KG1 (cell line): ENCODE measurements around the gene PFN1.
"Not testable (repeated sequence)": the region's sequence is repeated elsewhere in the genome, so short reads cannot be mapped to it uniquely, and the experiment has no call there.

Experiments
- DNase-seq: peaks from one replicate; lab custom pipeline; 2025; lab: John Stamatoyannopoulos, UW

PFN1 gene

DNA sequence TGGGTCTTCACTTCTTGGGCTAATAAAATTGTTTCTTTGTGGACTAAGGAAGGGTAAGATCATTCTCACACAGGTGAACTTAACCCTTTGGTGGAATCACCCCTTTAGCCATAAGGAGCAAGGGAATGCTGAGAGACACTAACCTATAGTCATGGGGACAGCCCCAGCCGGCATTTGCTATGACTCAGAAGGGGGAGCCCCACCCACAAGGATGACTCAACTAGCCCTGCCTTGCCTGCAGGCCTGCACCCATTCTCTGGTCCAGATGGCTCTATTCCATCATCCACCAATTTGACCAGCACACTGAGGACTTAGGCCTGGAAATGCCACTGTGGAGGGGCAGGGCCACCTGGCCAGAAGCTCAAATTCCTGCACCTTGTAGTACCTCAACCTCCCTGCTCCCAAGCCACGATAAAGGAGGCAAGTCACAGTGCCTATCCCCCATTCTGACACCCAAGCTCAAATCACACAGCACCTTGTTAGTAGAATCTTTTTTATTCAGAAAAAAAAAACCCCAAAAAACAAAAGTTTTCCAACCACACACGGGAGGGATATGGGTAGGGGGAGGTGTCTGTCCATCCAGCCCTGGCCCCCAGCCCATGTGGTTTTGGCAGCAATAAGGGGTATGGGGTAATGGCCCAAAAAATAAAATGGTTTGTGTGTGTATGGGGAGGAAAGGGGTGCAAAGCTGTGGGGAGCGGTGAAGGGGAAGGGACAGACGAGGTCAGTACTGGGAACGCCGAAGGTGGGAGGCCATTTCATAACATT is 3.0 kb downstream of the PFN1 start:
- DNase-seq = no peak

- no peak for DNase-seq
These were observed 3.7 kb downstream of the PFN1 start for GRCh38 chr17:4944554-4945175.

- DNase-seq = no peak
These were observed 4.2 kb downstream of the PFN1 start for GRCh38 chr17:4944163-4944553.

GRCh38 chr17:4942760-4943508 is 5.4 kb downstream of the PFN1 start:
- no peak for DNase-seq

DNA sequence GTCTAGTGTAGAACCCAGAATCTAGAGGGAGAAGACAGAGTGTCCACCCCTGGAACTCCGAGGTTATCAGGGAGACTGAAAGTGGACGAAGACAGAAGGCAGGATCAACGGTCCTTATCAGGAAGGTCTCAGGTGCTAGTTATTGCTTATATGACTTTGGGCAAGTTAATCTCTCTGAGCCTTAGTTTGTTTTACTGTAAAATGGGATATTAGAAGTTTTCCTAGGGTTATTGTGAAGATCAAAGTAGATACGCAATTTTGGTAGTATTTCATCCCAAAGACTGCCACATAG is 7.1 kb downstream of the PFN1 start:
- no peak for DNase-seq

GRCh38 chr17:4940555-4941318 is 7.6 kb downstream of the PFN1 start:
- no peak for DNase-seq

- peak; percentile 71 for DNase-seq
These were observed 8.4 kb downstream of the PFN1 start, which contains the start of the genes RNF167 and SLC25A11 for GRCh38 chr17:4939796-4940554. TSS of gene RNF167 (plus strand) at chr17:4940268. CDS start at chr17:4940910, 642 bp downstream. TSS of gene SLC25A11 (minus strand) at chr17:4940046. CDS start at chr17:4939910, 136 bp downstream.

DNA sequence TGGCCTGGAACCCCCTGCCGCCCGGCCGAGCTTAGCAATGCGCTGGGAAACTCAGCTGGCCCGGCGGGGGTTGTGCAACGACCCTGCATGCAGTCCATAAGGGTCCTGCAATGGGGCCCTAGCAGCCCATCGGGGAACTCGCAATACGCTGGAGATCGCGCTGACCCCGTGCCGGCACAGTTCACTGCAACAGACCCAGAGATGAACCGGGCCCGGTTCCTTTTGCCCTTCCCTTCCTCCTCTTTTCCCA is 8.9 kb downstream of the PFN1 start:
- DNase-seq = no peak

DNA sequence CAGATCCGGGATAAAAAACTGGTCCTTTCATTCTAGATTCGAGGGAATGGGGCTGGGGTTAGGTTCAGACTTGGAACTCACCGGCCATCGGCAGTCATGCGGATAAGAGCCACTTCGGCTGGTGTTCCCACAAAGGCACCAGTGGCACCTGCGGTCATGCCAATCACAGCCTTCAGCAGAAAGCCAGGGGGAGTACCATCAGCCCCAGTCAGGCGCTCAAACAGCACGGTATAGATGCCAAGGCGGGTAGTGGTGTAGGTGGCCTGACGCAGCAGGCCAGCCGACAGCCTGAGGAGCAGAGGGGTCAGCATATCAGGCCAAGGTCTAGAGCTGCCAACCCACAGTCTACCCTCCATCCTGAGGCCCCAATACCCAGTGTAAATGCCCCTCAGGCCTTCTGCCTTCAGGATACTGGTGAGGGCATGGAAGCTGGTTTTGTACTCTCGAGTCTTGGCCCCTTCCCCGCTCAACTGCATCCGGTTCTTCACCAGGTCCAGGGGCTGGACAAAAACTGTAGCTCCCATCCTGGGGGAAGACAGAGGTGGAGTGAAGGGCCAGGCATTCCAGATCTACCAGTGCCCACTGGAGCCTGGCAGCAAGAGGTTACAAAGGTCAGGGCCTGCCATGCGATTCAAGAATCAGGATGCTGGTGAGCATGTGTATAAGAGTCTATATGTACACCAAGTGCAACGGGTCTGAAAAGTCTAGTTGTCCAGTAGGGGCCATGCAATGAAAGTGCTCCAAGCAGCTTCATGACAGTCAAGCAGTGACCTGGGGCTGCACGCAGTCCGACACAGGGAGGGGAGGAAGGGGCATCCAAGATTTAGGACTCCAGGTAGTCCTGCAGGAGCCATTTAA is 9.4 kb downstream of the PFN1 start:
- no peak for DNase-seq

GRCh38 chr17:4938069-4938491 is 10.2 kb downstream of the PFN1 start:
- DNase-seq = no peak

DNA sequence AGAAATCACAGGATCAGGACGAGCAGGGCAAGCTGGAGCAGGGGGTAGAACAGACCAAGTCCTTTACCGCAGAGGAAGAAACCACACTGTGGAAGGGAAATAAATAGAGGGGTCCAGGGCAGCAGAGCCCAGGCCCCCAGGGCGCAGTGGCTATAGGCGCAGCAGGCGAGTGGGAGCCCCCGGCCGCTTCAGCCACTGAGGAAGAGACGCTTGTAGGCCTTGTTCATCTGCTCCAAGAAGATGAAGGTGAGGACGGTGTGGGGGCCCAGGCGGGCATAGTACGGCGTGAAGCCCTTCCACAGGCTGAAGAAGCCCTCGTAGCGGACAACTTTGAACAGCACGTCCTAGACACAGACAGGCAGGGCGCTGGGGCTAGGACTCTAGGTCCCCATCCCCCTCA is 10.8 kb downstream of the PFN1 start:
- DNase-seq = no peak

DNA sequence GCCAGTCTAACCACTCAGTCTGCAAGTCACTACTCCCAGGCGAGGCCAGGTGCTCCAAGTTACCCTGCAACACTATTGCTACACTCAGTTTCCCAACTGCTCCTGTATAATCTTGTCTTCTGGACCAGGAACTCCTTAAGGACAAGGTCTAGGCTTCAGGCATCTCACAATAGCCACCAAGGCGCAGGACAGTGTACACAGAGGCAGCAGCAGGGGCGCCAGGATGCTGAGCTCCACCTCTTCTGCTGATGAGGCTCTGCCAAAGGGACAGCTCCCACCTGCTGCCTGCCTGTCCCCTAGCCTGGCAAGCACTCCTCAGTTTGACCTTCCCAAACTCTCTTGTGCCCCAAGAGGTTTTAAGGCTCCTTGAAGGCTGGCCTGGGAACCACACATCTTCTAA is 11.9 kb downstream of the PFN1 start:
- DNase-seq = no peak

DNA sequence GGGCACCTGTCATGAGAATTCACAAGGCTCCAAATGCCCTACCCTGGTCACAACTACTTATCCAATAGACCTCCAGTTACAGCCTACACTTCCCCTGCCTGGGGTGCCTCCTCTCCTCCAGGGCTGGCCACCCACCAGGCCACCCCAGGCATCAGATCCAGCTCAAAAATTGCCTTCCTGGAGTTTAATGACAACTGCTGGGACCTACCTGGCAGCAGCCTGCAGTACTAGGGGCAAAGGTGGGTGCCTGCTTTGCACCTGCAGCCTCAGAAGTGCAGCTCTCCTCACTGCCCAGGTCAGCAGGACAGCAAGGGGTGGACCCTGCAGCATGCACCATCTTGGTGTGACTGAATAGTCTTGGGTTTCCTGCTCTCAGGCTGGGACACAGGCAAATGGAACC is 12.7 kb downstream of the PFN1 start:
- DNase-seq = no peak

GRCh38 chr17:4934173-4934979 is 14.0 kb downstream of the PFN1 start:
- DNase-seq = peak; percentile 23

- DNase-seq = no peak
These were observed 14.7 kb downstream of the PFN1 start for GRCh38 chr17:4933646-4934045.

DNA sequence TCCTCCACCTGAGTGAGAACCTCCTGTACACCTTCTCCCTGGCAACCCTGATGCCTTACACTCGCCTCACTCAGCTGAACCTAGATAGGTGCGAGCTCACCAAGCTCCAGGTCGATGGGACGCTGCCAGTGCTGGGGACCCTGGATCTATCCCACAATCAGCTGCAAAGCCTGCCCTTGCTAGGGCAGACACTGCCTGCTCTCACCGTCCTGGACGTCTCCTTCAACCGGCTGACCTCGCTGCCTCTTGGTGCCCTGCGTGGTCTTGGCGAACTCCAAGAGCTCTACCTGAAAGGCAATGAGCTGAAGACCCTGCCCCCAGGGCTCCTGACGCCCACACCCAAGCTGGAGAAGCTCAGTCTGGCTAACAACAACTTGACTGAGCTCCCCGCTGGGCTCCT is 15.6 kb downstream of the PFN1 start:
- no peak for DNase-seq

DNA sequence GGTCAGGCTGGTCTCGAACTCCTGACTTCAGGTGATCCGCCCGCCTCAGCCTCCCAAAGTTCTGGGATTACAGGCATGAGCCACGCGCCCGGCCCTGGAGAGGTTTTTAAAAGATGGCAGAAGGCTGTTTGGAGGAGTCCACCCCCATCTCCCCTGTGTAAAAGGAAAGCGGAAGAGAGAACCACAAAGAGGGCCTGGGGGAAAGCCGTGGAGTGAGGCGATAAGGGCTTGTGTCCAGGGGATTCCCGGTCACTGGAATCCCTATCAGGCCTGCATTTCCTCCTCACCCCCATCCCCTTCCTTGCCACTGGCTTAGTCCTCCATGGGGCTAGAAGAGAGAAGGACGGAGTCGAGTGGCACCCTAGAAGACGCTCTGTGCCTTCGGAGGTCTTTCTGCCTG is 16.4 kb downstream of the PFN1 start, which contains the start of gene GP1BA:
TSS of gene GP1BA (plus strand) at position 315 of the 400 bp plus-strand sequence. CDS start 328 bp downstream, outside the sequence.
- DNase-seq = no peak

DNA sequence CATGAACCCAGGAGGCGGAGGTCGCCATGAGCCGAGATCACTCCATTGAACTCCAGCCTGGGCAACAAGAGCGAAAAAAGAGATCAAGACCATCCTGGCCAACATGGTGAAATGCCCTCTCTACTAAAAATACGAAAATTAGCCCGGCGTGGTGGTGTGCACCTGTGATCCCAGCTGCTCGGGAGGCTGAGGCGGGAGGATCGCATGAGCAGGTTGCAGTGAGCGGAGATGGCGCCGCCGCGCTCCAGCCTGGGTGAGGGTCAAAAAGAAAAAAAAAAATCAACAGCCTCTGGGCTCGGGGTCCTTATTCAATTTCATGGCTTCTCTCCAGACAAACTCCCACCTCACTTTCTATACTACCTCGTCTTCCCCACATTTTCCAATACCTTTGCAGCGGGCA is 19.4 kb downstream of the PFN1 start:
- DNase-seq = no peak

DNA sequence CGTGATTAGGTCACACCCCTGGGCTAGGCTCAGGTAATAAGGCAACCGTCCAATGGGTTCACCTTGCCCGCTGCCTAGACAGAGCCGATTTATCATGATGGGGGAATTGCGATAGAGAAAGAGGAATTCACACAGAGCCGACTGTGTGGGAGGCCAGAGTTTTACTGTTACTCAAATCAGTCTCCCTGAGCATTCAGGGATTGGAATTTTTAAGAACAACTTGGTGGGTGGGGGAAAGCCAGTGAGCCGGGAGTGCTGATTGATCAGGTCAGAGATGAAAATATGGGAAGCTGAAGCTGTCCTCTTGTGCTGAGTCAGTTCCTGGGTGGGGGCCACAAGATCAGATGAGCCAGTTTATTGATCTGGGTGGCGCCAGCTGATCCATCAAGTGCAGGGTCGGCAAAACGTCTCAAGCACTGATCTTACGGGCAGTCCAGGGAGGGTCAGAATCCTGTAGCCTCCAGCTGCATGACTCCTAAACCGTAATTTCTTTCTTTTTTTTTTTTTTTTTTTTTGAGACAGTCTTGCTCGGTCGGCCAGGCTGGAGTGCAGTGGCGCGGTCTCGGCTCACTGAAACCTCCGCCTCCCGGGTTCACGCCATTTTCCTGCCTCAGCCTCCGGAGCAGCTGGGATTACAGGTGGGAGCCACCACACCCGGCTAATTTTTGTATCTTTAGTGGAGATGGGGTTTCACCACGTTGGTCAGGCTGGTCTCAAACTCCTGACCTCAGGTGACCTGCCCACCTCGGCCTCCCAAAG is 21.6 kb downstream of the PFN1 start:
- DNase-seq = not testable (repeated sequence)
